ENCODE results near the gene RNF126.
A peak's percentile ranks its signal among the peaks of the same experiment; 100 is the strongest.
"Not testable (repeated sequence)": the region's sequence is repeated elsewhere in the genome, so short reads cannot be mapped to it uniquely, and the experiment has no call there.

The RNF126 gene

DNA sequence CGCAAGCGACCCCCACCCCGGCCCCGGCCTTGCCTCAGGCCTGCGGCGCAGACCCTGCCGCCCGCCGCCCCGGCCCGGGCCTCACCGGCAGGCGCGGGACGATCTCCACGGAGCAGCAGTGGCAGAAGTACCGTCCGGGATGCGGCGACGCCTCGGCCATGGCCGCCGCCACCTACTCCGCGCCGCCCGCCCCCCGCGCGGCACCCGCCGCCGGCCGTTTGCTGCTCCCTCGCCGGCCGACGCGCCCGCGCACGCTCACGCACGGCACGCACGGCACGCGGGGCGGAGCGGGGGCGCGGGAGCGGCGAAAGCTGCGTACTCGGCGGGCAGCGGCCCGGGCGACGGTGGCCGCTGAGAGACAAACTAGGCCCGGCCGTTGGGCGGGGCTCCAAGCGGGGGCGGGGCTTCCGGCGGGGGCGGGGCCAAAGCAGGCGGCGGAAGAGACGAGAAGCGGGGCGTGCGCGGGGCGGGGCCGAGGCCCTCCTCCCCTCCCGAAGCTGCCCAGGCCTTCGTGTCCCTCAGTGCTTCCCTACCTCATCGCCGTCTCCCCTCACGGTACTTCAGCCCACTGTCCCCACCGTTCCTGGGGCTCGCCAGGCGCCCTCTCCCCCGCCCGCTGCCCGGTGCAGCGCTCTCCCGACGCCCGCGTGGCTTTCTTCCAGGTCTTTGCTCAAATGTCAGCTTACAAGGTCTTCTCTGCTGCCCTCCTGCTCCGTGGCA is at the start of gene RNF126:
TSS of gene RNF126 (minus strand) at position 253 of the 720 bp plus-strand sequence. CDS start at position 160, 93 bp downstream.
- peak; percentile 87 to 93 for DNase-seq (ENCODE audit: low read depth in 2 of 2)

DNA sequence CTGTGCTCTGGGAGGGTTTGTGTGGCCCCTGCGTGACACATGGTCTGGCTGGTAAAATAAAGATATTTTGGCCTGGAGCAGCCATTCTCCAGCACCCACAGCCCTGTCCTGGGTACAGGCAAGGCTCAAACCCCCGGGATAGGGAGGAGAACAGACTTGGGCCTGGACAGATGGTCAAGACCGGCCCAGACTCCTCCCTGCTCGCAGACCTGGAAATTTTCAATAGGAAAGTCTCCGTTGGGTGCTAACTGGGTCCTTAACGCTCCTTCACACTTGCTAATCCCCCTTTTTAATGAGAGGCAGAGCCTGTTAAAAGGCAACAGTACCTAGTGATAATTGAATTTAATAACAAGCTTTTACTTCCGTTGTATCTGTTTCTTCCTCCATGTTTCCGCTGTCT is 48.2 kb upstream of the RNF126 start:
- DNase-seq (ENCODE audit: low read depth in 2 of 2), result no peak

DNA sequence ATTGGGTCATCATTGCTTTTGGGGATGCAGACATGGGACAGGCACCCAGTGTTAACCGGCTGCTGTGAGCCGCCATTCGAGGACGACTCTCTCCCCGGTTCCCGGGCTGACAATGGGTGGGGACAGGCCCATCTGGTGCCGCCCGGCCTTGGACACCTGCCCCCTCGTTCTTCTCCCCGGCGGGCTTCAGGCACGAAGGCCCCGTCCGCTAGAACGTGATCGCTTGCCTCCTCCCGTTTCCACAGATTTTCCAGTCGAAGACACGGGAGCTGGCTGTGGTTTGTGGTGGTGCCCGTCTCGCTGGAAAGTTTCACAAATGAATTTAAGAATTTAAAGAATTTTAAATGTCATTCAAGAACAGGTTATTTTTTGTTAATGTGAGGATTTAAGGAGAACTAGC is 47.8 kb upstream of the RNF126 start:
- no peak for DNase-seq (ENCODE audit: low read depth in 2 of 2)

DNA sequence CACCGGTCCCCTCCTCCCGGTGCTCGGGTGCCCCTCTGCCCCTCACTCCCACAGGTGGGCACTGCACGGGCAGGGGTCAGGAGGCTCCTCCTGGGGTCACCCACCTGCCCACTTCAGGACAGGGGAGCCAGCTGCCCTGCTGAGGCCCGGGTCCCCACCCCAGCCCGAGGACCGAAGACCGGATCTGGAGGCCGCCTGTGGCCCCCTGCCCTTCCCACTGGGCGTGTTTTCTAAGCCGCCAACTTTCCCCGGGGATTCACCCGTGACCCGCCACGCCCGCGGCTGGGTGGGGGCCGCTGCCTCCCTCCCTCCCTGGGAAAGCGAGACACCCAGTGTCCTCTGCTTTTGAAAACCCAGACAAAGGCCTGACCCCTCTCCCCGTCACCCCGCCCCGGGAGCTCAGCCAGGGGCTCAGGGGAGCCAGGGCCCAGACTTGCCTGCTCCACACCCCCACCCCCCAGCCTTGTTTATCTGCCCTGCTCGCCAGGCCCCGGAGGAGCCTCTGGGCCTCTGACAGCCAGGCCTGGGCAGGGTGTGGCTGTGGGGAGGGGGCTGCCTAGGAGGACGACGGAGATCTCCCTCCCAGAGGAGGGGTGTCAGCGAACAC is 47.1 kb upstream of the RNF126 start:
- no peak for DNase-seq (ENCODE audit: low read depth in 2 of 2)

DNA sequence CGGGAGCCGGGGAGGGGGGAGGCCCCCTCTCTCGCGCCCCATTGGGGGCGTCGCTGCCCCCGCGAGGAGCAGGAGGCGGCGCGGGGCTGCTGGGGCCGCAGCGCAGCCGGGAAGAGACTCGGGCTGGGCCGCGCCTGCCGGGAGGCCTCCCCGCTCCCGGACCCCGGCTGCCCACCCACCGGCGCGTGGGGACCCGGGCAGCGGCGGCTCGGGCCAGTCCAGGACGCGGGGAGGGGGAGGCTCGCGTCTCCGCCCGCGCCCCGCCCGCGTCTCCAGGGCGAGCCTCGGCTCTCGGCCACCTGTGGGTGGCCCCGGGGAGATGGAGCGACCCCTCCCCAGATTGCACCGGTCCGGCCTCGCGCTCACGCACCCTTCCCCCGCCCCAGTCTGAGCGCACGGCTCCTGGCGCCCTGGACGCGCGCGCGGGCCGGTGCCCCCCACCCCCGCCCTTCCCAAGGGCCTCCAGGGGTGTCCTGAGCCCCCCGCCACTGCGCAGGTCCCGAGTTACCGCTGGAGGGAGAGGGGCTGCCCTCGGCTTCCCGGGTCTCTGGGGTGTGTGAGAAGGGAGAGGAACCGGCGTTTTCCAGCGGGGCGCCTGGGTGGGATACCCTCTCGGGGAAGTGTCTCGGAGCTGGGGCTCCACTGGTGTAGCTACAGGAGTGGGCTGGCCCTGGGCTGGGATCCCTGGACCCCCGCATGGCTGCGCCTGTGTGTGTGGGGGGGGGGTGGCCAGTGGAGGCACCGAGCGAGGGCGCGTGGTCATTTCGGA is 46.4 kb upstream of the RNF126 start:
- no peak for DNase-seq (ENCODE audit: low read depth in 2 of 2)

DNA sequence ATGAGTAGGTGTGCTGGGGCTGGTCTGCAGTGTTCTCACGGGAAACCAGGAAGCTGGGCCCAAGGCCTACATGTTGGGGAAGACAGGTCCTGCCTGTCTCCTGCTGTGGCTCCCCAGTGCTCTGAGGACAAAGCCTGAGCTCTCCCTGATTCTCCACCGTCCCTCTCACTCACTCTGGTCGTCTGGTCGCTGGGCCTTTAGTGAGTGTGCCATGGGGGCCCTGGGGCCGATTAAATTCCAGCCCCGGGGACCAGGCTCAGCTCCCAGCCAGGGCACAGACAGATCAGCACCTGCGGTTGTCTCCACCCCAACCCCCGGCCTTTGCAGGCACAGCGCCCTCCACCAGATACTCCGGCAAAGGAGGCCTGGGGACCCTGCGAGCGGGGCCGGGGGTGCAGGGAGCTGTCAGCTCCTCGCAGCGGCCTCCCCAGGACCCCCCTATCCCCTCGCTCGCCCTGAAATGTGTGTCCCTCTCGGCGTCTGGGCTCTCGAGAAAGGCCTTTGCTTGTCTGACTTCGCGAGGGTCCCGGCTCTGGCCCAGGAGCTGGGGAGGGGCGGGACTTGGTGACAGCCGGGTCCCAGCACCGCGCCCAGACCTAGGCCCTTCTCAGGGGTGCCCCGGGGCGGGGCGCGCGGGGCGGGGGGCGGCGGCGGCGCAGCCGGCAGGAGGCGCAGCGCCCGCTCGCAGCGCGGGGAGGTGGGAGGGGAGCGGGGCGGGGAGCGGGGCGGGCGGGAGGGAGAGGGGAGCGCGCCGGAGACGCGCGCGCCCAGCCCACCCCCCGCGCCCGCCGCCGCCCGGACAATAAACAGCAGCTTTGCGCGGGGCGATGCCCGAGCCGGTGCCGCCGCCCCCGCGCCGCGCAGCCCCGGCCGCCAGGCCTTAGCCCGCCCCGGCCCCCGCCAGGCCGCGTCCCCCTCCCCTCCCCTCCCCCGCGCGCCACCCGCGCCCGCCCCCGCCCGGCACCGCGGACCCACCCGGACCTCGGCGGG is 45.4 kb upstream of the RNF126 start, which contains the start of gene PALM:
TSS of gene PALM (plus strand) at position 782 of the 990 bp plus-strand sequence. CDS start 212 bp downstream, outside the sequence.
- no peak for DNase-seq (ENCODE audit: low read depth in 2 of 2)

DNA sequence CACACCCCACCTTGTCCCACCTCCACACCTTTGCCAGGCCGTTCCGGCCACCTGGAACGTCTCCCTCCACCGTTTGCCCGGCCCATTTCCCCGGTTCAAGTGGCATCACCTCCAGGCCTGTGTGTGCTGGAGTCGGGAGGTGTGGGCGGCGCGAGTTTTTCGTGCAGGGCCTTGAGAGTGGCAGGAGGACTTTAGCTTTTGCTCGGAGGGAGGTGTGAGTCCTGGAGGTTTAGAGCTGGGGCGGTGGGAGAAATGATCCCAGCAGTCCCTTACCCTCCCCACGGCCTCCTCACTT is 41.4 kb upstream of the RNF126 start:
- no peak for DNase-seq (ENCODE audit: low read depth in 2 of 2)

DNA sequence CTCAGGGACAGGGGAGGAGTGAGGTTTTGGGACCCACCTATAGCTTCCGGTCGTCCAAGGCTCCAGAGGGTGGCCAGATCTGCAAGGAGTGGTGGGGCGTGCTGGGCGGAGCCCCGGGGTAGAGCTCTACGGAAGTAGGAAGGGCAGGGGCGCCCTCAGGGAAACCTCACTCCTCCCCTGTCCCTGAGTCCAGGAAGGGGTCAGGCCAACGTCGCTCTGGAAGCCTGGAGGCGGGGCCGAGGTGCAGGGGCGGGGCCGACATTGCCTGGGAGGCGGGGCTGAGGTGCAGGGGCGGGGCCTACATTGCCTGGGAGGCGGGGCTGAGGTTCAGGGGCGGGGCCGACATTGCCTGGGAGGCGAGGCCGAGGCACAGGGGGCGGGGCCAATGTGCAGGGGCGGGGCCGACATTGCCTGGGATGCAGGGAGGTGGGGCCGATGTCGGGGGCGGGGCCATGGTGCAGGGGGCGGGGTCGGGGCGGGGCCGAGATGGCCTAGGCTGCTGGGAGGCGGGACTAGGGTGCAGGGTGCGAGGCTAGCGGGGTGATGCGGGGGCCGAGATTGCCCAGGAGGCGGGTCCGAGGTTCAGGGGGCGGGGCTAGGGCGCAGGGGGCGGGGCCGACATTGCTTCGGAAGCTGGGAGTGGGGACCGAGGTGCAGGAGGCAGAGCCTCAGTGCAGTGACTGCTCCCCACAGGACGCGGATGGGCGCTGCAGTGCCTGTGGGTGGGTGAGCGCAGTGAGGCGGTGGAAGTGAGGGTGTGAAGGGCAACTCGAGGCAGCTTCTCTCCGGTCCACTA is 40.8 kb upstream of the RNF126 start:
- DNase-seq (ENCODE audit: low read depth in 2 of 2), result peak; percentile 38 to 45

DNA sequence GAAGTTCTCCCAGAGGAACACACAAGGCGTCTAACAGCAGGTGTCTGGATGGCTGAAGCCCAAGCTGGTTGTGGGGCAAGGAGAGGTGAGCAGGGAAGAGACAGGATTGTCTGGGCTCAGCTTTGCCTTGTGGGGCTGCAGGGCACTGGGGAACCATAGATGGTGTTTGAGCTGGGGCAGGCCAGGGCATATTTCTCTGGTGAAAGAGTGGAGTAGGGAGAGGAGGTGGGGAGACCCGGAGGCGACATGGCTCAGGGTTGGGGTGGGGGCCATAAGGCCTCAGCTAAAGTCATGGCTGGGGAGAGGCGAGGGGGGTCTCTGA is 40.3 kb upstream of the RNF126 start:
- no peak for DNase-seq (ENCODE audit: low read depth in 2 of 2)

DNA sequence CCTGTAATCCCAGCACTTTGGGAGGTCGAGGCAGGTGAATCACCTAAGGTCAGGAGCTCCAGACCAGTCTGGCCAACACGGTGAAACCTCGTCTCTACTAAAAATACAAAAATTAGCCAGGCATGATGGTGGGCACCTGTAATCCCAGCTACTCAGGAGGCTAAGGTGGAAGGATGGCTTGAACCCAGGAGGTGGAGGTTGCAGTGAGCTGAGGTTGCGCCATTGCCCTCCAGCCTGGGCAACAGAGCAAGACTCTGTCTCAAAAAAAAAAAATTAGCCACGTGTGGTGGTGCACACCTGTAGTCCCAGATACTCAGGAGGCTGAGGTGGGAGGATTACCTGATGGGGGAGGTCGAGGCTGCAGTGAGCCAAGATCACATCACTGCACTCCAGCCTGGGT is 39.8 kb upstream of the RNF126 start:
- not testable (repeated sequence) for DNase-seq (ENCODE audit: low read depth in 2 of 2)

DNA sequence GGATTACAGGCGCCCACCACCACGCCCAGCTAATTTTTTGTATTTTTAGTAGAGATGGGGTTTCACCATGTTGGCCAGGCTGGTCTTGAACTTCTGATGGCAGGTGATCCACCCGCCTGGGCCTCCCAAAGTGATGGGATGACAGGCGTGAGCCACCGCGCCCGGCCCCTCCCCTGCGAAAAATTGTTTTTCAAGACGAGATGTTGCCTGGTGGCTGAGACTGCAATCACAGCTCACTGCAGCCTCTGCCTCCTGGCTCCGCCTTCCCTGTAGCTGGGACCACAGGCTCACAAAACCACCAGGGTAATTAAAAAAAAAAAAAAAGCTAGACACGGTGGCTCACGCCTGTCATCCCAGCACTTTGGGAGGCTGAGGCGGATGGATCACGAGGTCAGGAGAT is 36.9 kb upstream of the RNF126 start:
- not testable (repeated sequence) for DNase-seq (ENCODE audit: low read depth in 2 of 2)

DNA sequence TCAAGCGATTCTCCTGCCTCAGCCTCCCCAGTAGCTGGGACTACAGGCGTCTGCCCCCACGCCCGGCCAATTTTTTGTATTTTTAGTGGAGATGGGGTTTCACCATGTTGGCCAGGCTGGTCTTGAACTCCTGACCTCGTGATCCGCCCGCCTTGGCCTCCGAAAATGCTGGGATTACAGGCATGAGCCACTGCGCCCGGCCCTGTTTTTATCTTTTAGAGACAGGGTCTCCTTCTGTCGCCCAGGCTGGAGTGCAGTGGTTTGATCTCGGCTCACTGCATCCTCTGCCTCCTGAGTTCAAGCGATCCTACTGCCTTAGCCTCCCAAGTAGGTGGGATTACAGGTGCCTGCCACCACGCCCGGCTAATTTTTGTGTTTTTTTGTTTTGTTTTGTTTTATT is 35.5 kb upstream of the RNF126 start:
- not testable (repeated sequence) for DNase-seq (ENCODE audit: low read depth in 2 of 2)

DNA sequence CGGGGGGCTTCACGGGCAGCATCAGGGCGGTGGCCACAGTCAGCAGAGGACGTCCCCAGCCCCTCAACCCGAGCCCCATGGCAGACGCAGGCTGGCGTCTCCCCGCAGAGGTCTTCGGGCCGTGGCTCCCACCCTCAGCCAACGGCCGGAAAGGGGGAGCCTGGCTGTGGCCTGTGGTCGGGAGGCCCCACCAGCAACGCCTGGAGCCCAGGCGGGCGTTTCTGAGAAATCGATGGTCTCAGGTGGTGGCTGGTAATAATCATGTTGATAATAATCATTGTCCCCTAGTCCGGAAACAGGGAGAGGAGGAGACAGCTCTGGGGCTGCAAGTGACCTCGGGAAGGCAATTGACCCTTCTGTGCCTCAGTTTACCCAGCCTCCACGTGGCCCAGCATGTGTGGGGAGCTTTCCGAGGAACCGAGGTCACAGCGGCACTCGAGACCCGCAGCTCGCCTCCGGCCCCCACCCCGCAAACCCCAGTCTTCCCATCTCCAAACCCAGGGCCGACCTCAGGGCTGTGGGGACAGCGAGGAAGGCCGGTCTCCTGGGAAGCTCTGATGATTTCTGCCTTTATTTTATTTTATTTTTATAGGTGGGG is 32.4 kb upstream of the RNF126 start, which contains the start of gene PRSS57:
TSS of gene PRSS57 (minus strand) at position 101 of the 598 bp plus-strand sequence. CDS start at position 79, 22 bp downstream.
- DNase-seq (ENCODE audit: low read depth in 2 of 2), result no peak

DNA sequence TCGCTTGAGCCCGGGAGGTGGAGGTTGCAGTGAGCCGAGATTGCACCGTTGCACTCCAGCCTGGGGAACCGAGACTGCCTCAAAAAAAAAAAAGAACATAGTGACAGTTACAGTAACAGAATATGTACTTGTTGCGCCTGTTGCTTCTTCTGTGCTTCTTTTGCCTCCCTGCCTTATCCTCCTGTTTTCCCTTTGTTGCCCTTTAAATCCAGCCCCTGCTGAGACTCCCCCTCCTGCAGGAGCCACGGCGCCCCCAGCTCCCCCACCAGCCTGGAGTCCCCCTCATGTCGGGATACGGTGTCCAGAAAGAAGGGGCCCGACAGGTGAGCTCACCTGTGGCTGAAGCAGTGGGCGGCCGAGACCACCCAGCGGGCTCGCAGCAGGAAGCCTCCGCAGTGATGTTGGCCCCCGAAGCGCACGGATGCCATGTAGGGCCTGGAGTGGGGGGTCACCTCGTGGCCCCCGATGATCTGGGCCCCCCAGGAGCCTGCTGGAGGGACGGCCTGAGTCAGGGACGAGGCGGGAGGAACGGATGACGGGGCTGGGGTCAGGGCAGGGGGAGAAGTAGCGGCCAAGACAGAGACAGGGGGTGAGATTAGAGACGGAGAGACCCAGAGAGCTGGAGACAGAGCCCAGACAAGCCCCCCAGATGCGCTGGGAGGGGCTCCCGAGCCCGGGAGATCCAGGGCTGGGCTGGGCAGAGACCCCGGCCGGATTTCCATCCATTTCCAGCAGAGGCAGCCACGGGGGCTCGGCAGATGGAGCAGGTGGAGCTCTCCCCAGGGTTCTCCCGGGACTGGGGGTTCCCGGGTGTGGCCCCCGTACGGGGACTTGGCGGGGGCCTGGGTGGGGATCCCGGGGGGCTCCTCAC is 31.7 kb upstream of the RNF126 start:
- DNase-seq (ENCODE audit: low read depth in 2 of 2), result no peak

DNA sequence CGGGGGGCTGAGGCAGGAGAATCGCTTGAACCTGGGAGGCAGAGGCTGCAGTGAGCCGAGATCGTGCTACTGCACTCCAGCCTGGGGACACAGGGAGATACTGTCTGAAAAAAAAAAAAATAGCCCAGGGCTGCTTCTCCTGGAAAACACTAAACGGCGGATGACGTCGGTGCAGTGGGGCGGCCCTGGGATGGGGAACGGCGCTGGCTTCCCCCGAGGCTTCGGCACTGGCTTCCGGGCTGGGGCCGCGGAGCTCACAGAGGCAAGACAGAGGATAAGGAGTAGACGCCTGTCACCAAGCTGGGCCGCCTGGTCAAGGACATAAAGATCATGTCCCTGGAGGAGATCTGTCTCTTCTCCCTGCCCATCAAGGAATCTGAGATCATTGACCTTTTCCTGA is 27.2 kb upstream of the RNF126 start:
- DNase-seq (ENCODE audit: low read depth in 2 of 2), result no peak

DNA sequence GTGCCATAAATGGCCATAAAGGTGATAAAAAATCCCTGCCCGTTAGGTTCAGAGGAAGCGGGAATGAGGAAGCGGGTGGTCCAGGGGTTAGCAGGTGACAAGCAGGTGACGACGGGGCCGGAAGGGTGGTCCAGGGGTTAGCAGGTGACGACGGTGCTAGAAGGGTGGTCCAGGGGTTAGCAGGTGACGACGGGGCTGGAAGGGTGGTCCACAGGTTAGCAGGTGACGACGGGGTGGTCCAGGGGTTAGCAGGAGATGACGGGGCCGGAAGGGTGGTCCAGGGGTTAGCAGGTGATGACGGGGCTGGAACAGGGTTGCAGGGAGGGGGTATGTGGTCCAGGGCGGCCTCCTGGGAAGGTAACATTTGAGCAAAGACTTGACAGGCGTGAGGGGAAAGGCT is 26.0 kb upstream of the RNF126 start:
- DNase-seq (ENCODE audit: low read depth in 2 of 2), result no peak

DNA sequence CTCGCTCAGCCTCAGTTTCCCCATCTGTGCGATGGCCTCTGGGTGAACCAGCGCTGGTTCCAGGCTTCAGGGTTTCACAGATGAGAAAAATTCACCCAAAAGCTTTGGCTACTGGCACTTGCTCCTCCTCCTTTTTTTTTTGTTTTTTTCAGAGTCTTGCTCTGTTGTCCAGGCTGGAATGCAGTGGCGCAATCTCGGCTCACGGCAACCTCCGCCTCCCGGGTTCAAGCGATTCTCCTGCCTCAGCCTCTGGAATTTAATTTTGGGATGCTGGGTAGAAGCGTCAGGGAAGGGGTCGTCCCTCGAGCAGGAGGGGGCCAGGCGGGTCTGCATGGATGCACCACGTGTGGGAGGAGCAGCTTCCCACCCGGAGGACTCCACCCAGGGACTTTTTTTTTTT is 25.2 kb upstream of the RNF126 start:
- no peak for DNase-seq (ENCODE audit: low read depth in 2 of 2)

DNA sequence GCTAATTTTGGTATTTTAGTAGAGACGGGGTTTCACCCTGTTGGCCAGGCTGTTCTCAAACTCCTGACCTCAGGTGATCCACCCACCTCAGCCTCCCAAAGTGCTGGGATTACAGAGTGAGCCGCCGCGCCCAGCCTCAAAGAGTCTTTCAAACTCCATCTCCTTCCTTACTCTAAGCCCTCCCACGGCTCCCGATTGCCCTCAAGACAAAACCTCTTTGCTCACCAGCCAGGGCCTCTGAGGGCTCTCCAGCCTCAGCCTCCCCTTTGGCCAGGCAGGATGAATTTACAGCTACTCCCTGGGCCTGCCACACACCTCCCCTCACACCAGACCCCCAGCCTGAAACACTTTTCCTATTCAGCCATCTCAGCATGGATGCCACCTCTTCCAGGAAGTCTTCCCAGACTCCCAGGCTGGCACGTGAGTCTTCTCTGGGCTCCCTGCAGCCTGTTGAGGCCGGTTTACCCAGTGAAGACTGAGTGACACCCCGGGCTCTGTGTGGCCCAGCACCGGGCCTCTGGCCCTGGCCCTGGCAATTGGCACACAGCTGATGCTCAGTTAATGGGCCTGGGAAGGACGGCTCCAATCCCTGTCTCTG is 24.7 kb upstream of the RNF126 start:
- DNase-seq (ENCODE audit: low read depth in 2 of 2), result no peak

Data from stimulated activated CD8-positive, alpha-beta memory T cell treated with anti-CD3 and anti-CD28 coated beads, Interleukin-7, amount 100 ng/mL, for 4 hours (primary cell).